ENCODE results near the gene AQP12B.

GRCh38 chr2:240630771-240631547 lies 51.7 kb downstream of the AQP12B start:
- no peak for TF ChIP-seq CTCF (conservative IDR thresholded peaks at IDR 0.05; ENCODE audit: low read depth, low read length)
- no peak for TF ChIP-seq EZH2 (IDR thresholded peaks at IDR 0.05; ENCODE audit: low read length, unreplicated experiment)
